ENCODE data around the gene AIPL1. TPM values are rescaled to one million over a fixed set of nuclear protein-coding genes. Genes with fewer than 3 reads are reported as not detected.

Gene AIPL1
- polyA plus RNA-seq, 3 donors, result not detected

GRCh38 chr17:6428207-6428965, 6.5 kb downstream of the AIPL1 start:
- H3K27ac ChIP-seq (ENCODE audit: low read depth, low read length), result no peak overlapping the region
- 85 to 92% (median 88%) methylated on average over 17 of the region's 17 CpGs for WGBS, 3 donors

GRCh38 chr17:6427279-6427781, 7.6 kb downstream of the AIPL1 start:
- H3K27ac ChIP-seq (ENCODE audit: low read depth, low read length), result no peak overlapping the region
- 39 to 67% (median 43%) methylated on average over 7 of the region's 7 CpGs for WGBS, 3 donors

GRCh38 chr17:6426356-6427101, 8.4 kb downstream of the AIPL1 start:
- 75 to 89% (median 89%) methylated on average over 25 of the region's 25 CpGs for WGBS, 3 donors
- no peak overlapping the region for H3K27ac ChIP-seq (ENCODE audit: low read depth, low read length)

GRCh38 chr17:6425407-6425806, 9.5 kb downstream of the AIPL1 start:
- no peak overlapping the region for H3K27ac ChIP-seq (ENCODE audit: low read depth, low read length)
- 89 to 91% (median 90%) methylated on average over 16 to 18 of the region's 18 CpGs for WGBS, 3 donors

- 68 to 75% (median 74%) methylated on average over 14 of the region's 14 CpGs for WGBS, 3 donors
- no peak overlapping the region for H3K27ac ChIP-seq (ENCODE audit: low read depth, low read length)
These were observed 11.0 kb downstream of the AIPL1 start for GRCh38 chr17:6423931-6424330.

GRCh38 chr17:6422654-6423241, 12.2 kb downstream of the AIPL1 start:
- 60 to 67% (median 61%) methylated on average over 13 of the region's 13 CpGs for WGBS, 3 donors
- no peak overlapping the region for H3K27ac ChIP-seq (ENCODE audit: low read depth, low read length)

GRCh38 chr17:6421700-6422604, 13.0 kb downstream of the AIPL1 start:
- WGBS, 3 donors, result 22 to 26% (median 24%) methylated on average over 13 of the region's 13 CpGs
- no peak overlapping the region for H3K27ac ChIP-seq (ENCODE audit: low read depth, low read length)

- 13 to 27% (median 24%) methylated on average over 12 to 13 of the region's 13 CpGs for WGBS, 3 donors
- H3K27ac ChIP-seq (ENCODE audit: low read depth, low read length), result no peak overlapping the region
These were observed 14.7 kb downstream of the AIPL1 start for GRCh38 chr17:6420173-6420641.

- H3K27ac ChIP-seq (ENCODE audit: low read depth, low read length), result no peak overlapping the region
- 66 to 78% (median 77%) methylated on average over 8 of the region's 8 CpGs for WGBS, 3 donors
These were observed 19.3 kb downstream of the AIPL1 start for GRCh38 chr17:6415616-6416015.

GRCh38 chr17:6413065-6413464, 21.9 kb downstream of the AIPL1 start:
- H3K27ac ChIP-seq (ENCODE audit: low read depth, low read length), result no peak overlapping the region
- WGBS, 3 donors, result 89 to 100% (median 96%) methylated on average over 1 of the region's 1 CpG

- WGBS, 3 donors, result 42 to 59% (median 59%) methylated on average over 10 of the region's 10 CpGs
- no peak overlapping the region for H3K27ac ChIP-seq (ENCODE audit: low read depth, low read length)
These were observed 26.2 kb downstream of the AIPL1 start for GRCh38 chr17:6408735-6409134.

GRCh38 chr17:6408276-6408675, 26.6 kb downstream of the AIPL1 start:
- WGBS, 3 donors, result 56 to 68% (median 61%) methylated on average over 6 of the region's 6 CpGs
- no peak overlapping the region for H3K27ac ChIP-seq (ENCODE audit: low read depth, low read length)

GRCh38 chr17:6402258-6402657, 32.7 kb downstream of the AIPL1 start:
- 71 to 77% (median 74%) methylated on average over 6 of the region's 6 CpGs for WGBS, 3 donors
- no peak overlapping the region for H3K27ac ChIP-seq (ENCODE audit: low read depth, low read length)

GRCh38 chr17:6398955-6399354, 36.0 kb downstream of the AIPL1 start:
- H3K27ac ChIP-seq (ENCODE audit: low read depth, low read length), result no peak overlapping the region
- WGBS, 3 donors, result 37 to 80% (median 72%) methylated on average over 2 of the region's 2 CpGs

GRCh38 chr17:6394055-6394606, 40.8 kb downstream of the AIPL1 start:
- no peak overlapping the region for H3K27ac ChIP-seq (ENCODE audit: low read depth, low read length)
- 25 to 39% (median 34%) methylated on average over 8 of the region's 8 CpGs for WGBS, 3 donors

GRCh38 chr17:6393351-6393952, 41.5 kb downstream of the AIPL1 start:
- no peak overlapping the region for H3K27ac ChIP-seq (ENCODE audit: low read depth, low read length)
- 26 to 61% (median 61%) methylated on average over 15 of the region's 15 CpGs for WGBS, 3 donors

GRCh38 chr17:6392609-6393350, 42.1 kb downstream of the AIPL1 start:
- H3K27ac ChIP-seq (ENCODE audit: low read depth, low read length), result no peak overlapping the region
- 16 to 48% (median 45%) methylated on average over 13 of the region's 13 CpGs for WGBS, 3 donors
